GM21786 (cell line): ENCODE results near the gene SLF1.

Source experiments
- ATAC-seq: cut with Tn5 transposase; IDR thresholded peaks from one replicate; pipeline ENCODE4 v1.9.1; 2021; ENCODE audit not compliant: unreplicated experiment

The SLF1 gene

GRCh38 chr5:94707359-94707758 lies 88.9 kb downstream of the SLF1 start:
- no peak for ATAC-seq

- ATAC-seq = no peak
These were observed 90.8 kb downstream of the SLF1 start for GRCh38 chr5:94709277-94709676.

DNA sequence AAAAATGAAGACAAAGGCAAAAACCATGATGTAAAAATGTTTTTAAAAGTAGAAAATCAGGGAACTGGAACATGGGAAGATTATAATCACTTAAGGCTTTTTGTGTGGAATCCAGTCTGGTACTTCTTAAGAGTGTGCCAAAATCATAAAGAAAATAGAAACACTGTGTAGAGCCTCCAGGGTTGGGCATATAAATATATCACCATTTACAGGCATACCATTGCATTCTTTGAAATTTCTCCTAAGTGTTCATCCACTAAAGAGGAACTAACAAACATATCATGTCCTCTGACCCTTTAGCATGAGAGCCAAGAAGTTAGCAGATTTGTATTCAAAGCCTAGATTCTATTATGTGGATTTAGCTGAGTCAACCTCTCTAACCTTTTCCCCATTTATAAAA lies 93.3 kb downstream of the SLF1 start:
- ATAC-seq = no peak

- ATAC-seq = no peak
These were observed 97.3 kb downstream of the SLF1 start for GRCh38 chr5:94715768-94716167.

DNA sequence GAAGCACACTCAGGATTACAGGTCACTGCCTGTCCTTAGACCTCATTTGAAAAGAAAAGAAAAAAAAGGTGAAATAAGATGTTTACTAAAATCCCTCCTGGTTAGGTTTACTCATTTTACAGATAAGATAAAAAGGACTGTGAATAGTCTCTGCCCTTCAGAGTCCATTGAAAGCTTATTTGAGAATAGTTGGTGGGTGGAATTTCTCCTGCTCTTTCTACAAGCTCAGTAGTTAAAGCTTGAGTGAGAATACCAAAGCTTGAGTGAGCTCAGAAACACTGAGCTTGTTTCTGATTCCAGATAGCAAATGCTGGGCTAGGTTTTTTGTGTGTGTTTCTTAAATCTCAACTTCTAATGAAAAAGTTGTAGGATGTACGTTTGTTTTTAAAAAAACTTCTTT lies 106.7 kb downstream of the SLF1 start:
- ATAC-seq = no peak

GRCh38 chr5:94731471-94731870 lies 113.0 kb downstream of the SLF1 start:
- ATAC-seq = no peak

GRCh38 chr5:94736498-94736897 lies 118.0 kb downstream of the SLF1 start:
- ATAC-seq = no peak

GRCh38 chr5:94740286-94740685 lies 121.8 kb downstream of the SLF1 start:
- ATAC-seq = no peak

DNA sequence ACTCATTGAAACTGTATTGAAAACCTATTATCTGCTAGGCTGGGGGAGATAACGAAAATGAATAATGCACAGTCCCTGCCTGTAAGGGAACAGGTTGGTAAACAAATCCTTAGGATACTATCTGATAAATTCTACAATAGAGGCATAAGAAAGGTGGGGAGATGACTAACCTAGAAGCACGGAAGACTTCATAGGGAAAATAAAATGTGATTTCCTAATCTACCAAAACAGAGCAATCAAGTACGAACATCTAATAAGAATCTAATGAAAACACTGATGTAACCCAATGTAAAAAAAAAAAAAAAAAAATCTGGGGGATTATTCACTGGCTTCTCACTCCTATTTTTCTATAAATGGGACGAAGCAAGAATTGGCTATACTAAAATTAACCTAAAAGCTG lies 124.4 kb downstream of the SLF1 start:
- ATAC-seq = no peak

GRCh38 chr5:94744906-94745305 lies 126.4 kb downstream of the SLF1 start:
- no peak for ATAC-seq

GRCh38 chr5:94745786-94746730 lies 127.6 kb downstream of the SLF1 start:
- ATAC-seq = peak; percentile 76

- peak; percentile 58 for ATAC-seq
These were observed 128.3 kb downstream of the SLF1 start for GRCh38 chr5:94746731-94747124.
